ENCODE measurements around the gene CNBD2. TPM values are rescaled to one million over a fixed set of nuclear protein-coding genes. Genes with fewer than 3 reads are reported as not detected.

The CNBD2 gene
- total and polyA plus RNA-seq, 4 donors: 2.2 to 3.1 (median 2.5) TPM

- no peaks in the 10 kb centered on the region for H3K4me1 ChIP-seq (ENCODE audit: control insufficient read depth in 4 of 4, insufficient read depth in 4 of 4, low read length in 3 of 4)
- no peak overlapping the region for H3K27ac ChIP-seq (ENCODE audit: low read depth in 1 of 2, low read length in 2 of 2)
- H3K4me3 ChIP-seq (ENCODE audit: low read depth in 1 of 3, low read length in 3 of 3): no peak overlapping the region
- no peak for DNase-seq (ENCODE audit: low spot score)
- no peaks in the 10 kb centered on the region for H3K36me3 ChIP-seq (ENCODE audit: control insufficient read depth in 4 of 4, insufficient read depth in 3 of 4, low read depth in 1 of 4, low read length in 3 of 4)
- WGBS: 89% methylated on average over 4 of the region's 4 CpGs
- TF ChIP-seq EGR1 (IDR thresholded peaks at IDR 0.05; ENCODE audit: low read depth in 2 of 2) (no peak), ATF3 (IDR thresholded peaks at IDR 0.05) (no peak), TAF1 (conservative IDR thresholded peaks at IDR 0.05) (no peak), RXRA (IDR thresholded peaks at IDR 0.05) (no peak), JUND (IDR thresholded peaks at IDR 0.05) (no peak), FOXA1 (IDR thresholded peaks at IDR 0.05) (no peak)
- H3K27me3 ChIP-seq (ENCODE audit: control insufficient read depth in 4 of 4, insufficient read depth in 4 of 4, low read length in 3 of 4): no peaks in the 10 kb centered on the region
- no peaks in the 10 kb centered on the region for H3K9me3 ChIP-seq (ENCODE audit: control insufficient read depth in 4 of 4, low read length in 3 of 4)
- no peak overlapping the region for H3K9ac ChIP-seq (ENCODE audit: low read depth in 1 of 2, low read length in 2 of 2)
Measured at GRCh38 chr20:36010076-36010475, 41.7 kb downstream of the CNBD2 start.

- H3K9me3 ChIP-seq (ENCODE audit: control insufficient read depth in 4 of 4, low read length in 3 of 4): no peaks in the 10 kb centered on the region
- H3K36me3 ChIP-seq (ENCODE audit: control insufficient read depth in 4 of 4, insufficient read depth in 3 of 4, low read depth in 1 of 4, low read length in 3 of 4): no peaks in the 10 kb centered on the region
- no peak overlapping the region for H3K9ac ChIP-seq (ENCODE audit: low read depth in 1 of 2, low read length in 2 of 2)
- WGBS: 87% methylated on average over 4 of the region's 4 CpGs
- H3K4me1 ChIP-seq (ENCODE audit: control insufficient read depth in 4 of 4, insufficient read depth in 4 of 4, low read length in 3 of 4): no peaks in the 10 kb centered on the region
- no peak for DNase-seq (ENCODE audit: low spot score)
- TF ChIP-seq NR2F2 (IDR thresholded peaks at IDR 0.05): no peak
- no peak for TF ChIP-seq FOXA1 (IDR thresholded peaks at IDR 0.05)
- TF ChIP-seq HNF4G (IDR thresholded peaks at IDR 0.05): no peak
- no peak for TF ChIP-seq SP1 (IDR thresholded peaks at IDR 0.05)
- no peak for TF ChIP-seq EGR1 (IDR thresholded peaks at IDR 0.05; ENCODE audit: low read depth in 2 of 2)
- TF ChIP-seq ATF3 (IDR thresholded peaks at IDR 0.05): no peak
- no peak for TF ChIP-seq RAD21 (IDR thresholded peaks at IDR 0.05)
- no peak for TF ChIP-seq JUND (IDR thresholded peaks at IDR 0.05)
- no peak for TF ChIP-seq YY1 (IDR thresholded peaks at IDR 0.05)
- H3K27ac ChIP-seq (ENCODE audit: low read depth in 1 of 2, low read length in 2 of 2): no peak overlapping the region
- no peak overlapping the region for H3K4me3 ChIP-seq (ENCODE audit: low read depth in 1 of 3, low read length in 3 of 3)
- no peaks in the 10 kb centered on the region for H3K27me3 ChIP-seq (ENCODE audit: control insufficient read depth in 4 of 4, insufficient read depth in 4 of 4, low read length in 3 of 4)
Measured at GRCh38 chr20:36010825-36011224, 42.4 kb downstream of the CNBD2 start.

GRCh38 chr20:36015806-36016403 is 47.5 kb downstream of the CNBD2 start:
- TF ChIP-seq ATF3 (IDR thresholded peaks at IDR 0.05): no peak
- no peak for TF ChIP-seq EGR1 (IDR thresholded peaks at IDR 0.05; ENCODE audit: low read depth in 2 of 2)
- TF ChIP-seq NR2F2 (IDR thresholded peaks at IDR 0.05): no peak
- TF ChIP-seq TAF1 (conservative IDR thresholded peaks at IDR 0.05): no peak
- no peak for TF ChIP-seq GABPA (IDR thresholded peaks at IDR 0.05 in 1 of 2, conservative IDR thresholded peaks at IDR 0.05 in 1 of 2)
- no peak for TF ChIP-seq CTCF (IDR thresholded peaks at IDR 0.05; ENCODE audit: low read depth, low read length, missing input control)
- no peak for TF ChIP-seq FOXA1 (IDR thresholded peaks at IDR 0.05)
- TF ChIP-seq FOXA2 (IDR thresholded peaks at IDR 0.05): no peak
- no peak for TF ChIP-seq RXRA (IDR thresholded peaks at IDR 0.05)
- TF ChIP-seq SP1 (IDR thresholded peaks at IDR 0.05): no peak
- no peak for TF ChIP-seq REST (IDR thresholded peaks at IDR 0.05)
- TF ChIP-seq RAD21 (IDR thresholded peaks at IDR 0.05): no peak
- no peak for TF ChIP-seq JUND (IDR thresholded peaks at IDR 0.05)
- no peaks in the 10 kb centered on the region for H3K27me3 ChIP-seq (ENCODE audit: control insufficient read depth in 4 of 4, insufficient read depth in 4 of 4, low read length in 3 of 4)
- no peak overlapping the region for H3K9ac ChIP-seq (ENCODE audit: low read depth in 1 of 2, low read length in 2 of 2)
- no peak overlapping the region for H3K4me3 ChIP-seq (ENCODE audit: low read depth in 1 of 3, low read length in 3 of 3)
- H3K9me3 ChIP-seq (ENCODE audit: control insufficient read depth in 4 of 4, low read length in 3 of 4): no peaks in the 10 kb centered on the region
- H3K36me3 ChIP-seq (ENCODE audit: control insufficient read depth in 4 of 4, insufficient read depth in 3 of 4, low read depth in 1 of 4, low read length in 3 of 4): no peaks in the 10 kb centered on the region
- no peak for DNase-seq (ENCODE audit: low spot score)
- H3K27ac ChIP-seq (ENCODE audit: low read depth in 1 of 2, low read length in 2 of 2): no peak overlapping the region
- WGBS: 87% methylated on average over 1 of the region's 1 CpG
- H3K4me1 ChIP-seq (ENCODE audit: control insufficient read depth in 4 of 4, insufficient read depth in 4 of 4, low read length in 3 of 4): peaks cover 0 to 3% (median 0%) of the 10 kb centered on the region in 4 donors
